ENCODE measurements around the gene CXXC4.

CXXC4 gene

GRCh38 chr4:104530426-104530825 lies 35.7 kb upstream of the CXXC4 start:
- TF ChIP-seq FOXP2 (optimal IDR thresholded peaks at IDR 0.05; ENCODE audit: borderline replicate concordance, extremely low read depth, extremely low read length, insufficient read depth) = no peak
- no peak for TF ChIP-seq SIN3A (IDR thresholded peaks at IDR 0.05; ENCODE audit: borderline replicate concordance, insufficient read depth, low read length)
- TF ChIP-seq POLR2AphosphoS5 (IDR thresholded peaks at IDR 0.05; ENCODE audit: low read depth, low read length) = no peak
- no peak for TF ChIP-seq TAF1 (IDR thresholded peaks at IDR 0.05; ENCODE audit: borderline replicate concordance, insufficient read depth, low read length)
- TF ChIP-seq REST (IDR thresholded peaks at IDR 0.05; ENCODE audit: insufficient read depth in 1 of 2, low read depth in 2 of 2, low read length in 2 of 2) = no peak

GRCh38 chr4:104524591-104524990 lies 29.9 kb upstream of the CXXC4 start:
- TF ChIP-seq REST (IDR thresholded peaks at IDR 0.05; ENCODE audit: insufficient read depth in 1 of 2, low read depth in 2 of 2, low read length in 2 of 2) = no peak
- TF ChIP-seq TAF1 (IDR thresholded peaks at IDR 0.05; ENCODE audit: borderline replicate concordance, insufficient read depth, low read length) = no peak
- no peak for TF ChIP-seq POLR2AphosphoS5 (IDR thresholded peaks at IDR 0.05; ENCODE audit: low read depth, low read length)
- TF ChIP-seq SIN3A (IDR thresholded peaks at IDR 0.05; ENCODE audit: borderline replicate concordance, insufficient read depth, low read length) = no peak
- no peak for TF ChIP-seq FOXP2 (optimal IDR thresholded peaks at IDR 0.05; ENCODE audit: borderline replicate concordance, extremely low read depth, extremely low read length, insufficient read depth)

- TF ChIP-seq SIN3A (IDR thresholded peaks at IDR 0.05; ENCODE audit: borderline replicate concordance, insufficient read depth, low read length) (no peak), REST (IDR thresholded peaks at IDR 0.05; ENCODE audit: insufficient read depth in 1 of 2, low read depth in 2 of 2, low read length in 2 of 2) (no peak), FOXP2 (optimal IDR thresholded peaks at IDR 0.05; ENCODE audit: borderline replicate concordance, extremely low read depth, extremely low read length, insufficient read depth) (no peak), POLR2AphosphoS5 (IDR thresholded peaks at IDR 0.05; ENCODE audit: low read depth, low read length) (no peak), TAF1 (IDR thresholded peaks at IDR 0.05; ENCODE audit: borderline replicate concordance, insufficient read depth, low read length) (no peak)
Measured at GRCh38 chr4:104524026-104524425, 29.3 kb upstream of the CXXC4 start.

GRCh38 chr4:104519588-104519987 lies 24.9 kb upstream of the CXXC4 start:
- no peak for TF ChIP-seq REST (IDR thresholded peaks at IDR 0.05; ENCODE audit: insufficient read depth in 1 of 2, low read depth in 2 of 2, low read length in 2 of 2)
- no peak for TF ChIP-seq POLR2AphosphoS5 (IDR thresholded peaks at IDR 0.05; ENCODE audit: low read depth, low read length)
- no peak for TF ChIP-seq SIN3A (IDR thresholded peaks at IDR 0.05; ENCODE audit: borderline replicate concordance, insufficient read depth, low read length)
- TF ChIP-seq TAF1 (IDR thresholded peaks at IDR 0.05; ENCODE audit: borderline replicate concordance, insufficient read depth, low read length) = no peak
- no peak for TF ChIP-seq FOXP2 (optimal IDR thresholded peaks at IDR 0.05; ENCODE audit: borderline replicate concordance, extremely low read depth, extremely low read length, insufficient read depth)

GRCh38 chr4:104516884-104517283 lies 22.2 kb upstream of the CXXC4 start:
- no peak for TF ChIP-seq FOXP2 (optimal IDR thresholded peaks at IDR 0.05; ENCODE audit: borderline replicate concordance, extremely low read depth, extremely low read length, insufficient read depth)
- TF ChIP-seq REST (IDR thresholded peaks at IDR 0.05; ENCODE audit: insufficient read depth in 1 of 2, low read depth in 2 of 2, low read length in 2 of 2) = no peak
- TF ChIP-seq TAF1 (IDR thresholded peaks at IDR 0.05; ENCODE audit: borderline replicate concordance, insufficient read depth, low read length) = no peak
- TF ChIP-seq POLR2AphosphoS5 (IDR thresholded peaks at IDR 0.05; ENCODE audit: low read depth, low read length) = no peak
- no peak for TF ChIP-seq SIN3A (IDR thresholded peaks at IDR 0.05; ENCODE audit: borderline replicate concordance, insufficient read depth, low read length)

Data from PFSK-1 (cell line).